ENCODE measurements around the gene CTBS. TPM values are rescaled to one million over a fixed set of nuclear protein-coding genes. Genes with fewer than 3 reads are reported as not detected.
"Not testable (repeated sequence)": the region's sequence is repeated elsewhere in the genome, so short reads cannot be mapped to it uniquely, and the experiment has no call there.

Gene CTBS
- total and polyA plus RNA-seq, 2 of the 13 experiments (the other 11 are each of a cell fraction or from before 2014, with no cell fraction given), result 4.7 to 12.4 TPM

DNA sequence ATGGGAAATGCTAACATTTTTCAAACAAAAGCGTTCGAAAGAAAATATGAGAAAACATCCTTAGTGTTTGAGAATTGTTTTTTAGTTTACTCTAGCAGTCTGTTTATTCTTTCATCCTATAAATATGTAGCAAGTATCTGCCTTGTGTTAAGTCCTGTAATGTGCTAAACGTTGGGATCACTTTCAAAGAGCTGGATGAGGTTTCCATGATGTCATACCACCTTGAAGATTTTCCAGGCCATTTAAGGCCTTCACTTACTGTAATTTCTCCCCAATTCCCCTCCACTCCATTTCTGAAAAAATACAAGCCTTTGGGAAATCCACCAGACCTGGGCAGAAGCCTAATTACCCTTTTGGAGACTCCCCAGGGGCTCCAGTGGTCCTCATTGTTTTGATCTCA is 24.2 kb upstream of the CTBS start (continued):
- TF ChIP-seq, protein P1, sequence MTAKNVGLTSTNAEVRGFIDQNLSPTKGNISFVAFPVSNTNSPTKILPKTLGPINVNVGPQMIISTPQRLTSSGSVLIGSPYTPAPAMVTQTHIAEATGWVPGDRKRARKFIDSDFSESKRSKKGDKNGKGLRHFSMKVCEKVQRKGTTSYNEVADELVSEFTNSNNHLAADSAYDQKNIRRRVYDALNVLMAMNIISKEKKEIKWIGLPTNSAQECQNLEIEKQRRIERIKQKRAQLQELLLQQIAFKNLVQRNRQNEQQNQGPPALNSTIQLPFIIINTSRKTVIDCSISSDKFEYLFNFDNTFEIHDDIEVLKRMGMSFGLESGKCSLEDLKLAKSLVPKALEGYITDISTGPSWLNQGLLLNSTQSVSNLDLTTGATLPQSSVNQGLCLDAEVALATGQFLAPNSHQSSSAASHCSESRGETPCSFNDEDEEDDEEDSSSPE (CRISPR knock-in tag; IDR thresholded peaks at IDR 0.05), result no peak
- TF ChIP-seq ZNF354B (CRISPR knock-in tag; IDR thresholded peaks at IDR 0.05) (no peak), SMARCE1 (IDR thresholded peaks at IDR 0.05; ENCODE audit: borderline replicate concordance) (no peak), ZFX (CRISPR knock-in tag; IDR thresholded peaks at IDR 0.05; ENCODE audit: low read depth) (no peak), ZSCAN31 (CRISPR knock-in tag; IDR thresholded peaks at IDR 0.05; ENCODE audit: low read depth) (no peak)

DNA sequence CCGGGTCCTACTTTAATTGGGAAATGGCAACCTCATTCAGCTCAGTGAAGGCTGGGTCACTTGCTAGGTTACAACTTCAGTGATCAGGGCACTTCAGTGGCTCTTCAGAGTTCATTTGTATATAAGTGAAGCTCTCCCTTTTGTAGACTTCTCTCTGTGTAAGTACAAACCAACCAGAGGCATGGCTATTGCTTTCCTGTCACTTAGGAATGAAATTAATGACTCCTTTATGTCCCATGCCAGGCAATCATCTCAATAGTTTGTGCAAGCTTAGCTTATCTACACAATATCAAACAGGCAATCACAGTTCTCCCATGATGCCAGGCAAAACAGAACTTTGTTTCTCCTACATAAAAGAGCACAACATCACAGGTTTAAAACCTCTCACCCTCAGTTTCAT is 22.8 kb upstream of the CTBS start:
- TF ChIP-seq MTF2 (CRISPR knock-in tag; IDR thresholded peaks at IDR 0.05; ENCODE audit: borderline replicate concordance) (no peak), ZNF501 (CRISPR knock-in tag; IDR thresholded peaks at IDR 0.05) (no peak), NFE2L2 (IDR thresholded peaks at IDR 0.05; ENCODE audit: low read length) (no peak), ZNF432 (CRISPR knock-in tag; IDR thresholded peaks at IDR 0.05; ENCODE audit: borderline replicate concordance) (no peak), HMG20B (CRISPR knock-in tag; conservative IDR thresholded peaks at IDR 0.05) (no peak), ZNF136 (CRISPR knock-in tag; IDR thresholded peaks at IDR 0.05; ENCODE audit: low read depth) (no peak), ERF (CRISPR knock-in tag; IDR thresholded peaks at IDR 0.05) (no peak), ZNF766 (CRISPR knock-in tag; IDR thresholded peaks at IDR 0.05; ENCODE audit: borderline replicate concordance) (no peak)
- TF ChIP-seq, protein P2, sequence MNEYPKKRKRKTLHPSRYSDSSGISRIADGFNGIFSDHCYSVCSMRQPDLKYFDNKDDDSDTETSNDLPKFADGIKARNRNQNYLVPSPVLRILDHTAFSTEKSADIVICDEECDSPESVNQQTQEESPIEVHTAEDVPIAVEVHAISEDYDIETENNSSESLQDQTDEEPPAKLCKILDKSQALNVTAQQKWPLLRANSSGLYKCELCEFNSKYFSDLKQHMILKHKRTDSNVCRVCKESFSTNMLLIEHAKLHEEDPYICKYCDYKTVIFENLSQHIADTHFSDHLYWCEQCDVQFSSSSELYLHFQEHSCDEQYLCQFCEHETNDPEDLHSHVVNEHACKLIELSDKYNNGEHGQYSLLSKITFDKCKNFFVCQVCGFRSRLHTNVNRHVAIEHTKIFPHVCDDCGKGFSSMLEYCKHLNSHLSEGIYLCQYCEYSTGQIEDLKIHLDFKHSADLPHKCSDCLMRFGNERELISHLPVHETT (CRISPR knock-in tag; conservative IDR thresholded peaks at IDR 0.05), result no peak
- TF ChIP-seq, protein P3, sequence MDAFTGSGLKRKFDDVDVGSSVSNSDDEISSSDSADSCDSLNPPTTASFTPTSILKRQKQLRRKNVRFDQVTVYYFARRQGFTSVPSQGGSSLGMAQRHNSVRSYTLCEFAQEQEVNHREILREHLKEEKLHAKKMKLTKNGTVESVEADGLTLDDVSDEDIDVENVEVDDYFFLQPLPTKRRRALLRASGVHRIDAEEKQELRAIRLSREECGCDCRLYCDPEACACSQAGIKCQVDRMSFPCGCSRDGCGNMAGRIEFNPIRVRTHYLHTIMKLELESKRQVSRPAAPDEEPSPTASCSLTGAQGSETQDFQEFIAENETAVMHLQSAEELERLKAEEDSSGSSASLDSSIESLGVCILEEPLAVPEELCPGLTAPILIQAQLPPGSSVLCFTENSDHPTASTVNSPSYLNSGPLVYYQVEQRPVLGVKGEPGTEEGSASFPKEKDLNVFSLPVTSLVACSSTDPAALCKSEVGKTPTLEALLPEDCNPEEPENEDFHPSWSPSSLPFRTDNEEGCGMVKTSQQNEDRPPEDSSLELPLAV (CRISPR knock-in tag; conservative IDR thresholded peaks at IDR 0.05; ENCODE audit: low read depth), result no peak
- WGBS (ENCODE audit: low lambda C conversion rate), result 0% methylated on average over 1 of the region's 1 CpG
- ChIA-PET POLR2A (no interaction called here), CTCF (ENCODE audit: low intra/inter-chr PET ratio, low total read pairs) (no interaction called here)
- Histone ChIP-seq H3K4me1 (ENCODE audit: insufficient read depth, low read length) (no peaks in the 10 kb centered on the region), H3K27ac (ENCODE audit: extremely low read length, insufficient read depth, low read length) (no peak overlapping the region), H4K20me1 (ENCODE audit: insufficient read depth, low read length) (no peaks in the 10 kb centered on the region), H3K27me3 (ENCODE audit: control insufficient read depth in 1 of 2, insufficient read depth in 2 of 2, low read length in 2 of 2) (peaks cover 0 to 5% of the 10 kb centered on the region in 2 experiments; a peak in 2 of 5 replicates), H3K4me3 (replicated peaks in 1 of 3; ENCODE audit: insufficient read depth in 1 of 3, low read depth in 2 of 3, low read length in 3 of 3) (no peak overlapping the region), H3K36me3 (replicated peaks in 1 of 2; ENCODE audit: control insufficient read depth in 1 of 2, insufficient read depth in 2 of 2, low read length in 2 of 2) (no peaks in the 10 kb centered on the region), H3K79me2 (ENCODE audit: insufficient read depth, low read length) (no peaks in the 10 kb centered on the region), H3K9ac (ENCODE audit: insufficient read depth, low read depth, low read length) (no peak overlapping the region), H3K9me3 (ENCODE audit: low read length) (no peaks in the 10 kb centered on the region), H3K4me2 (ENCODE audit: low read depth, low read length) (no peak overlapping the region), H2AFZ (ENCODE audit: low read length) (no peak overlapping the region)
- intact Hi-C loops (cut with micrococcal nuclease; ENCODE audit: unreplicated experiment), result no loop called here
- no TSS peak for BruUV-seq (replicated peaks)
- in situ Hi-C loops (cut with HindIII; ENCODE audit: extremely low pct_ligation_motif_present, low pct_unique_long_range_greater_than_20kb), result no loop called here
- no peak for FAIRE-seq
- ATAC-seq, result no peak
- DNase-seq (ENCODE audit: low spot score), result no peak

DNA sequence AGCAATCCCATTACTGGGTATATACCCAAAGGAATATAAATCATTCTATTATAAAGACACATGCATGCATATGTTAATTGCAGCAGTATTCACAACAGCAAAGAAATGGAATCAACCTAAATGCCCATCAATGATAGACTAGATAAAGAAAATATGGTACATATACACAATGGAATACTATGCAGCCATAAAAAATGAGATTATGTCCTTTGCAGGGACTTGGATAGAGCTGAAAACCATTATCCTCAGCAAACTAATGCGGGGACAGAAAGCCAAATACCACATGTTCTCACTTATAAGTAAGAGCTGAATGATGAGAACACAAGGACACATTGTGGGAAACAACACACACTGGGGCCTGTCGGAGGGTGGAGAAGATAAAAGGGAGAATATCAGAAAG is 20.7 kb upstream of the CTBS start:
- H3K9me3 ChIP-seq (ENCODE audit: low read length); H3K27me3 ChIP-seq (ENCODE audit: control insufficient read depth in 1 of 2, insufficient read depth in 2 of 2, low read length in 2 of 2); ATAC-seq; H4K20me1 ChIP-seq (ENCODE audit: insufficient read depth, low read length); CTCF ChIA-PET (ENCODE audit: low intra/inter-chr PET ratio, low total read pairs); H3K36me3 ChIP-seq (replicated peaks in 1 of 2; ENCODE audit: control insufficient read depth in 1 of 2, insufficient read depth in 2 of 2, low read length in 2 of 2); H3K79me2 ChIP-seq (ENCODE audit: insufficient read depth, low read length); H3K9ac ChIP-seq (ENCODE audit: insufficient read depth, low read depth, low read length); DNase-seq (ENCODE audit: low spot score); H3K4me2 ChIP-seq (ENCODE audit: low read depth, low read length); H3K4me1 ChIP-seq (ENCODE audit: insufficient read depth, low read length); BruUV-seq (replicated peaks); H2AFZ ChIP-seq (ENCODE audit: low read length); in situ Hi-C loops (cut with HindIII; ENCODE audit: extremely low pct_ligation_motif_present, low pct_unique_long_range_greater_than_20kb); intact Hi-C loops (cut with micrococcal nuclease; ENCODE audit: unreplicated experiment); H3K27ac ChIP-seq (ENCODE audit: extremely low read length, insufficient read depth, low read length); POLR2A ChIA-PET; FAIRE-seq; H3K4me3 ChIP-seq (replicated peaks in 1 of 3; ENCODE audit: insufficient read depth in 1 of 3, low read depth in 2 of 3, low read length in 3 of 3): not testable (repeated sequence)
- 39% methylated on average over 2 of the region's 2 CpGs for WGBS (ENCODE audit: low lambda C conversion rate)

Measured in HepG2 (cell line).